SK-N-MC (cell line): ENCODE data around the gene BRSK2.

Source experiments
- EZH2 ChIP-seq: fragments of 200-600 bp; sonication (generic); IDR thresholded peaks from one replicate; pipeline ENCODE4 v1.6.1; 2017; ENCODE audit warnings: antibody characterized with exemption
- FOXP2 ChIP-seq: optimal IDR thresholded peaks from 2 replicates; pipeline ENCODE3; 2011; ENCODE audit warnings: mild to moderate bottlenecking, moderate library complexity; ENCODE audit not compliant: insufficient read depth; ENCODE audit errors: extremely low read length, control extremely low read depth

GRCh38 chr11:1503708-1504104 is 114.0 kb downstream of the BRSK2 start:
- TF ChIP-seq EZH2, result no peak
- TF ChIP-seq FOXP2, result no peak
